ENCODE data around the gene SKAP1.

SKAP1 gene

GRCh38 chr17:48113201-48113676 lies 316.8 kb downstream of the SKAP1 start:
- H3K27me3 ChIP-seq (replicated peaks; ENCODE audit: control insufficient read depth, insufficient read depth, low read length), result no peaks in the 10 kb centered on the region
- H3K4me3 ChIP-seq (replicated peaks; ENCODE audit: low read depth, low read length), result peak overlapping the region; percentile 66
- peaks cover 8% of the 10 kb centered on the region for H3K36me3 ChIP-seq (ENCODE audit: control insufficient read depth, insufficient read depth, low read length)
- peak; percentile 57 for DNase-seq (ENCODE audit: extremely low read depth, insufficient read length)
- TF ChIP-seq CTCF (IDR thresholded peaks at IDR 0.05; ENCODE audit: insufficient read depth, low read length, poor library complexity, severe bottlenecking), result no peak

- TF ChIP-seq CTCF (IDR thresholded peaks at IDR 0.05; ENCODE audit: insufficient read depth, low read length, poor library complexity, severe bottlenecking), result no peak
- Histone ChIP-seq H3K27me3 (replicated peaks; ENCODE audit: control insufficient read depth, insufficient read depth, low read length) (no peaks in the 10 kb centered on the region), H3K4me3 (replicated peaks; ENCODE audit: low read depth, low read length) (peak overlapping the region; percentile 66), H3K36me3 (ENCODE audit: control insufficient read depth, insufficient read depth, low read length) (peaks cover 8% of the 10 kb centered on the region)
- no peak for DNase-seq (ENCODE audit: extremely low read depth, insufficient read length)
These were observed 318.1 kb downstream of the SKAP1 start for GRCh38 chr17:48111937-48112241.

GRCh38 chr17:48110761-48111160 lies 319.3 kb downstream of the SKAP1 start:
- no peak for TF ChIP-seq CTCF (IDR thresholded peaks at IDR 0.05; ENCODE audit: insufficient read depth, low read length, poor library complexity, severe bottlenecking)
- Histone ChIP-seq H3K36me3 (ENCODE audit: control insufficient read depth, insufficient read depth, low read length) (peaks cover 2% of the 10 kb centered on the region; the same call in 1 of the 2 replicates), H3K27me3 (replicated peaks; ENCODE audit: control insufficient read depth, insufficient read depth, low read length) (no peaks in the 10 kb centered on the region), H3K4me3 (replicated peaks; ENCODE audit: low read depth, low read length) (peak overlapping the region; percentile 24)
- DNase-seq (ENCODE audit: extremely low read depth, insufficient read length), result peak; percentile 45

- Histone ChIP-seq H3K4me3 (replicated peaks; ENCODE audit: low read depth, low read length) (peak within 1 kb of the TSS; percentile 65), H3K36me3 (ENCODE audit: control insufficient read depth, insufficient read depth, low read length) (no peaks in the 10 kb centered on the region), H3K27me3 (replicated peaks; ENCODE audit: control insufficient read depth, insufficient read depth, low read length) (no peaks in the 10 kb centered on the region)
- DNase-seq (ENCODE audit: extremely low read depth, insufficient read length), result peak; percentile 93
- TF ChIP-seq CTCF (IDR thresholded peaks at IDR 0.05; ENCODE audit: insufficient read depth, low read length, poor library complexity, severe bottlenecking), result peak; percentile 19
These were observed 322.6 kb downstream of the SKAP1 start, which contains the start of gene SNX11 for GRCh38 chr17:48107137-48108055. SNX11 (plus strand) TSS chr17:48107766; CDS start chr17:48112044, 4,278 bp downstream.

- Histone ChIP-seq H3K36me3 (ENCODE audit: control insufficient read depth, insufficient read depth, low read length) (no peaks in the 10 kb centered on the region), H3K27me3 (replicated peaks; ENCODE audit: control insufficient read depth, insufficient read depth, low read length) (no peaks in the 10 kb centered on the region), H3K4me3 (replicated peaks; ENCODE audit: low read depth, low read length) (peak overlapping the region; percentile 65)
- no peak for TF ChIP-seq CTCF (IDR thresholded peaks at IDR 0.05; ENCODE audit: insufficient read depth, low read length, poor library complexity, severe bottlenecking)
- no peak for DNase-seq (ENCODE audit: extremely low read depth, insufficient read length)
These were observed 323.2 kb downstream of the SKAP1 start for GRCh38 chr17:48106802-48107136.
